K562 (cell line): ENCODE results near the gene ZNF565. TPM values are rescaled to one million over a fixed set of nuclear protein-coding genes. Genes with fewer than 3 reads are reported as not detected.

Source experiments
- AFF1 ChIP-seq, 2 experiments: fragments of 450-650 bp; IDR thresholded peaks; 2 replicates each; pipeline ENCODE4 v1.6.1; 2018; ENCODE audit warnings: mild to moderate bottlenecking in 2 of 2, low read depth in 1 of 2; ENCODE audit not compliant: partially characterized antibody in 2 of 2
- BHLHE40 ChIP-seq: IDR thresholded peaks from 2 replicates; pipeline ENCODE4 v1.6.1; 2011; ENCODE audit warnings: low read length, improper control_type of control experiment
- CREM ChIP-seq: IDR thresholded peaks from 2 replicates; pipeline ENCODE4 v1.6.1; 2014; ENCODE audit warnings: antibody characterized with exemption, low read depth
- EGR1 ChIP-seq: fragments of 450-650 bp; conservative IDR thresholded peaks from 2 replicates; pipeline ENCODE4 v1.6.1; 2017; ENCODE audit warnings: mild to moderate bottlenecking
- ESRRA ChIP-seq: fragments of 450-650 bp; IDR thresholded peaks from 2 replicates; pipeline ENCODE4 v1.6.1; 2014; ENCODE audit warnings: low read depth, mild to moderate bottlenecking, moderate library complexity, borderline replicate concordance
- ETV5 ChIP-seq: sonication (generic); formaldehyde crosslinking; IDR thresholded peaks from 2 replicates; pipeline ENCODE4 v1.4.0; 2020; ENCODE audit warnings: low read depth, mild to moderate bottlenecking, missing genetic modification reagents
- GABPA ChIP-seq: fragments of 200-800 bp; sonication (Bioruptor generic); conservative IDR thresholded peaks from 2 replicates; pipeline ENCODE4 v1.6.1; 2016; ENCODE audit warnings: low read depth, missing genetic modification characterization, missing compliant biosample characterization
- HDAC1 ChIP-seq, 2 experiments: fragments of 450-650 bp; IDR thresholded peaks; 2 replicates each; pipeline ENCODE4 v1.6.1; 2016 to 2017; ENCODE audit warnings: inconsistent platforms in 1 of 2, mild to moderate bottlenecking in 1 of 2, moderate library complexity in 1 of 2
- KAT7 ChIP-seq: sonication (generic); formaldehyde crosslinking; IDR thresholded peaks from 2 replicates; pipeline ENCODE4 v1.8.0; 2022; ENCODE audit warnings: missing genetic modification reagents, mild to moderate bottlenecking, borderline replicate concordance
- KLF16 ChIP-seq: IDR thresholded peaks from 2 replicates; pipeline ENCODE4 v1.6.1; 2016; ENCODE audit warnings: antibody characterized with exemption
- MAZ ChIP-seq, 2 experiments: fragments of 450-650 bp in 1 of 2; sonication (generic) in 1 of 2; formaldehyde crosslinking; IDR thresholded peaks in 1 of 2; conservative IDR thresholded peaks in 1 of 2; 2 replicates each; pipeline versions ENCODE4 v1.4.0 to v1.5.0; 2020; ENCODE audit warnings: mild to moderate bottlenecking in 1 of 2, missing genetic modification reagents in 1 of 2
- RBFOX2 ChIP-seq: fragments of 200-400 bp; formaldehyde crosslinking; IDR thresholded peaks from 2 replicates; pipeline ENCODE4 v1.6.1; 2017; ENCODE audit warnings: low read depth, mild to moderate bottlenecking, low read length, moderate library complexity
- SIN3B ChIP-seq: fragments of 450-650 bp; IDR thresholded peaks from 2 replicates; pipeline ENCODE4 v1.6.1; 2017; ENCODE audit warnings: low read depth, mild to moderate bottlenecking, moderate library complexity
- TBL1XR1 ChIP-seq, 2 experiments: IDR thresholded peaks; 2 replicates each; pipeline ENCODE4 v1.6.1; 2012; ENCODE audit warnings: improper control_type of control experiment in 2 of 2, low read length in 2 of 2, mild to moderate bottlenecking in 1 of 2
- XRCC5 ChIP-seq: fragments of 200-400 bp; formaldehyde crosslinking; IDR thresholded peaks from 2 replicates; pipeline ENCODE4 v1.6.1; 2017; ENCODE audit warnings: low read depth, mild to moderate bottlenecking, low read length
- ZNF224 ChIP-seq: sonication (generic); formaldehyde crosslinking; IDR thresholded peaks from 2 replicates; pipeline ENCODE4 v1.8.0; 2022; ENCODE audit warnings: mild to moderate bottlenecking, missing genetic modification reagents
- polyA plus RNA-seq, 8 experiments: library from polyadenylated mRNA; depleted of rRNA in 4 of 8; stranded (reverse) in 5 of 8; unstranded in 3 of 8; fragments of >200 nt; fragmentation: Nextera tagmentation in 2 of 8; fragmentation: Illumina TruSeq in 1 of 8; extraction: Ambion mirVana in 2 of 8; extraction: Trizol in 1 of 8; gene quantifications; 2 replicates each; pipeline versions ENCODE4 v1.2.1 to v1.2.3, GENCODE V29; 2011 to 2014; ENCODE audit warnings: inconsistent platforms in 1 of 8, missing spikeins in 1 of 8
- total RNA-seq, 7 experiments: library from RNA; depleted of rRNA in 6 of 7; stranded (reverse); fragments of >200 nt in 6 of 7; fragmentation: Illumina TruSeq in 2 of 7; extraction: Trizol in 2 of 7; gene quantifications; 2 replicates each; pipeline versions ENCODE4 v1.2.1 to v1.2.3, GENCODE V29; 2011 to 2021; ENCODE audit warnings: low replicate concordance in 1 of 7
- TF ChIP-seq, protein P1 (sequence below): fragments of 450-650 bp; IDR thresholded peaks from 2 replicates; pipeline ENCODE4 v1.6.1; 2014; ENCODE audit warnings: low read depth, mild to moderate bottlenecking, moderate library complexity, borderline replicate concordance
- TF ChIP-seq, protein P2 (sequence below): IDR thresholded peaks from 2 replicates; pipeline ENCODE4 v1.6.1; 2011; ENCODE audit warnings: borderline replicate concordance, low read depth, mild to moderate bottlenecking, moderate library complexity, low read length; ENCODE audit not compliant: insufficient read depth, poor library complexity, severe bottlenecking

ZNF565 gene
- total and polyA plus RNA-seq, 9 of the 15 experiments (the other 6 are each of a cell fraction or from before 2014, with no cell fraction given) = 1.3 to 3.2 (median 2.6) TPM

DNA sequence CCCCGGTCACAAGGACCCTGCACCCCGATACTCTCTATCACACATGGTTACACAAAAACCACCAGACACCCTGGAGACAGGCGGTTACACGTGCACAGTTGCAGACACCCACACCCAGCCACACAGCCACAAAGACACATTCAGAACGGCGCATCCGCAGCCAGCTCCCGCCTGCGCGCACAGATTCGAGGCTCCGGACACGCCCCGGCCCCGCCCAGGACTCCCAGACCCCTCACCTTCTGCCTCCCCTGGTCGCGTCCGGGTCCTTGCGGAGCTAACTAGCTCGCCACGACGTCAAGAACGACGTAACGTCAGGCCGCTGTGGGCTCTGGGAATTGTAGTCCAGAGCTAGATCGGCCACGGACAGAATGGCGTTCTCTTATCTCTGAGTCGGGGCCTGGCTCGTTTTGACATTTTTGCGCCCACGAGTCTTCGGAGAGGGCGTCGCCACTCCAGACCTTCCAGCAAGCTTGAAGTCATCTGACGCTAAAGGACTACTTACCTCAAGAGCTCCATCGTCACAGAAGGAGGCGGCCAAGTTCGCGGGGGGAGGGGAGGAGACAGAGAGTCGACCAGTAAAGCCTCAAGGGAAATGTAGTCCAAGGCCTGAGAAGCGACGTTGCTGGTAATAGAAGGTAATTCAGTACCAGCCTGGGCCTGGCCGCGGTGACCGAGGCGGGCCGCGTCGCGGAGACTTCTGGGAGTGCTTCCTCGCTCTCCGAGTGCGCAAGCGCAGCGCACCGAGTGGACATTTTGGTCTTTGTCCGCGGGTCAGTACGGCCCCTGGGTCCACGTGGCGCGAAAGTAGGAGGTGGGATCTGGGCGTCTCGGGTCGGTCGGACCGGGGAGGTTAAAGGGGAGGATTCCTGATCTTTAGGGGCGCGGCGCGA is at the start of gene ZNF565, which contains the start of gene ZNF146 (continued):
- TF ChIP-seq AFF1 (IDR thresholded peaks at IDR 0.05; ENCODE audit: low read depth in 1 of 2, partially characterized antibody in 2 of 2) = peak in 1 of 2 experiments; percentile 96
- TF ChIP-seq TBL1XR1 (IDR thresholded peaks at IDR 0.05; ENCODE audit: low read length in 2 of 2) = peak in 1 of 2 experiments; percentile 37; a peak in 1 of 4 replicates
- TF ChIP-seq, protein P1, sequence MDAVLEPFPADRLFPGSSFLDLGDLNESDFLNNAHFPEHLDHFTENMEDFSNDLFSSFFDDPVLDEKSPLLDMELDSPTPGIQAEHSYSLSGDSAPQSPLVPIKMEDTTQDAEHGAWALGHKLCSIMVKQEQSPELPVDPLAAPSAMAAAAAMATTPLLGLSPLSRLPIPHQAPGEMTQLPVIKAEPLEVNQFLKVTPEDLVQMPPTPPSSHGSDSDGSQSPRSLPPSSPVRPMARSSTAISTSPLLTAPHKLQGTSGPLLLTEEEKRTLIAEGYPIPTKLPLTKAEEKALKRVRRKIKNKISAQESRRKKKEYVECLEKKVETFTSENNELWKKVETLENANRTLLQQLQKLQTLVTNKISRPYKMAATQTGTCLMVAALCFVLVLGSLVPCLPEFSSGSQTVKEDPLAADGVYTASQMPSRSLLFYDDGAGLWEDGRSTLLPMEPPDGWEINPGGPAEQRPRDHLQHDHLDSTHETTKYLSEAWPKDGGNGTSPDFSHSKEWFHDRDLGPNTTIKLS = peak; percentile 97
- peak; percentile 66 to 67; a peak in 3 of 4 replicates for TF ChIP-seq MAZ (CRISPR knock-in tag; conservative IDR thresholded peaks at IDR 0.05 in 1 of 2, IDR thresholded peaks at IDR 0.05 in 1 of 2)
- TF ChIP-seq KAT7 (CRISPR knock-in tag) = peak; percentile 85; the same call in 1 of the 2 replicates
- TF ChIP-seq SIN3B = 0 out of 2 replicates have a peak, but pooled peaks have one; percentile 15
- TF ChIP-seq XRCC5 = 0 out of 2 replicates have a peak, but pooled peaks have one; percentile 22
- TF ChIP-seq RBFOX2 = peak; percentile 97
- TF ChIP-seq ESRRA = peak; percentile 69
- TF ChIP-seq CREM = peak; percentile 94
- TF ChIP-seq BHLHE40 = 0 out of 2 replicates have a peak, but pooled peaks have one; percentile 49
- peak; percentile 60 for TF ChIP-seq GABPA
- peak; percentile 67; the same call in 1 of the 2 replicates for TF ChIP-seq ZNF224 (CRISPR knock-in tag)
- TF ChIP-seq, protein P2, sequence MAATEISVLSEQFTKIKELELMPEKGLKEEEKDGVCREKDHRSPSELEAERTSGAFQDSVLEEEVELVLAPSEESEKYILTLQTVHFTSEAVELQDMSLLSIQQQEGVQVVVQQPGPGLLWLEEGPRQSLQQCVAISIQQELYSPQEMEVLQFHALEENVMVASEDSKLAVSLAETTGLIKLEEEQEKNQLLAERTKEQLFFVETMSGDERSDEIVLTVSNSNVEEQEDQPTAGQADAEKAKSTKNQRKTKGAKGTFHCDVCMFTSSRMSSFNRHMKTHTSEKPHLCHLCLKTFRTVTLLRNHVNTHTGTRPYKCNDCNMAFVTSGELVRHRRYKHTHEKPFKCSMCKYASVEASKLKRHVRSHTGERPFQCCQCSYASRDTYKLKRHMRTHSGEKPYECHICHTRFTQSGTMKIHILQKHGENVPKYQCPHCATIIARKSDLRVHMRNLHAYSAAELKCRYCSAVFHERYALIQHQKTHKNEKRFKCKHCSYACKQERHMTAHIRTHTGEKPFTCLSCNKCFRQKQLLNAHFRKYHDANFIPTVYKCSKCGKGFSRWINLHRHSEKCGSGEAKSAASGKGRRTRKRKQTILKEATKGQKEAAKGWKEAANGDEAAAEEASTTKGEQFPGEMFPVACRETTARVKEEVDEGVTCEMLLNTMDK = peak; percentile 16
- TF ChIP-seq ETV5 (CRISPR knock-in tag) = no peak
- TF ChIP-seq HDAC1 (IDR thresholded peaks at IDR 0.05) = peak in 1 of 2 experiments; percentile 98; a peak in 2 of 4 replicates
- TF ChIP-seq KLF16 = peak; percentile 87; the same call in 1 of the 2 replicates
- peak; percentile 86 for TF ChIP-seq EGR1
